GM18511 (cell line): ENCODE data around the gene LRRC75A.
"Not testable (repeated sequence)": the region's sequence is repeated elsewhere in the genome, so short reads cannot be mapped to it uniquely, and the experiment has no call there.

Experiments used
- ATAC-seq: cut with Tn5 transposase; IDR thresholded peaks from one replicate; pipeline ENCODE4 v1.9.1; 2021; ENCODE audit warnings: mild to moderate bottlenecking, moderate library complexity; ENCODE audit not compliant: unreplicated experiment

Gene LRRC75A

GRCh38 chr17:16455997-16456741 lies 35.8 kb downstream of the LRRC75A start:
- ATAC-seq: no peak

- no peak for ATAC-seq
Observed at GRCh38 chr17:16453493-16453851, 38.5 kb downstream of the LRRC75A start.

- ATAC-seq: not testable (repeated sequence)
Observed at GRCh38 chr17:16452268-16452667, 39.7 kb downstream of the LRRC75A start.

DNA sequence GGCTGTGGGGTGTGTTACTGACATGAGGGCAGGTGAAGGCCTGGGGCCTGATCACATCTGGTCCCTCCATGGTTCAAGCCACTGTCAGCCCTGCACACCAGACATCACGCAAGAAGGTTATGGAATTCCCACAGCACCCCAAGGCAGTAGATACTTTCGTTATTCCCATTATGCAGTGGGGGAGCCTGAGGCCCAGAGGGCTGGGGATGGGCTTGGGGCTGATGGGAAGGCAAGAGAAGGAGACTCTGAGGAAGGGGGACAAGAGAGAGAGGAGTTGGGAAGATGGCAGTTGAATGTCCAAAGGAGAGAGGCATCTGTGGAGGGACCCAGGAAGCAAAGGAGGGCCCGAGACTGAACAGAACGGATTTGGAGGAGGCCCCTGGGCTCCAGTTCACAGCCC lies 42.0 kb downstream of the LRRC75A start:
- ATAC-seq: no peak

- no peak for ATAC-seq
Observed at GRCh38 chr17:16449121-16449570, 42.8 kb downstream of the LRRC75A start.

GRCh38 chr17:16448490-16448889 lies 43.5 kb downstream of the LRRC75A start:
- no peak for ATAC-seq

DNA sequence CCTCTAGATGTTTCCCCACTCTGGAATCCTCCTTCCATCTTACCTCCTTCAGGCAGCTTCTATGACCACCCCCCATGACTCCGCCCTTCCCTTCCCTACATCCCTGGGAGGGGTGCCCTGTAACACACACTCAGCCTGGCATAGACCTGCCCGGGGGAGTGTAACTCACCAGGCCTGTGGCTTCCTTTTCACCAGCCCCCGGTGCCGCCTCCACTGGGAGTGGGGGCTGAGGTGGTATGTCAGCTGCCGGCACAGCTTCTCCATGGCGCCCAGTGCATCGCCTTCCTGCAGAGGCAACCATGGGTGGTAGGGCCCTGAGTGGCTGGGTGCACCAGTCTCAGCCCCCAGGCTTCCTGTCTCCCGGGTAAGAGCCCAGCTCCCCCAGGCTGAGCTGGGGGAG lies 44.3 kb downstream of the LRRC75A start:
- ATAC-seq: no peak

- no peak for ATAC-seq
Observed at GRCh38 chr17:16446338-16446983, 45.5 kb downstream of the LRRC75A start.

- ATAC-seq: no peak
Observed at GRCh38 chr17:16444258-16444886, 47.6 kb downstream of the LRRC75A start.

DNA sequence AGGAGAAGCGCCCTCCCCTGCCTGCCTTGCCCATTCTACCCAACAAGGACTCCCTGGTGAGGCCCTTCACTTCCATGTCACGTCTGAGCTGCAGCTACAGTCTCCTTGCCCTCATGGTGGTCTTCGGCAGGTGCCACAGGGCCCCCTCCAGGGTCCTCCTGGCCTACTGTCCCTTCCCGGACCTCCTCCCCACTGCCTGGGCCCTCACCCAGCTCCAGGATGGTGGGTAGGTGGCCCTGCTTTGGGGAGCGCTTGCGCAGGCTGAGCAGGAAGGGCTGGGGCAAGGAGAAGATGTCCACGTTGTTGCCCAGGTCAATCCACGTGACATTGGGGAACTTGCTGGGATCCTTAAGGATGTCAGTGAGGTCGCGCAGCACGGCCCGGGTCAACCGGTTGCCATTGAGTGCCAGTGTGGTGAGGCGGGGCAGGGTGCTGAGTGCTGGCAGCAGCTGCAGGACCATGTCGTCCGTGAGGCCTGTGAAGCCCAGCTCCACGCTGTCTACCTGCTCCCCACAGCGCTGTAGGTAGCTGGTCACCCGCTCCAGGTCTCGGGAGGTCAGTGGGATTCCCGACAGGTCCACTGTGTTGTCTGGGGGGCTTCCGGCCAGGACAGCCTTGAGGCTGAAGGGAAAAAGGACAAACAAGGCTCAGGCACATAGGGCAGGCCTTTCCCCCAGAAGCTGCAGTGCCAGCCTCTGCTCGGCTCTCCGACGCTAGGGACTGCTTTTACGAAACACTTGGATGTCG lies 48.3 kb downstream of the LRRC75A start:
- ATAC-seq: no peak

DNA sequence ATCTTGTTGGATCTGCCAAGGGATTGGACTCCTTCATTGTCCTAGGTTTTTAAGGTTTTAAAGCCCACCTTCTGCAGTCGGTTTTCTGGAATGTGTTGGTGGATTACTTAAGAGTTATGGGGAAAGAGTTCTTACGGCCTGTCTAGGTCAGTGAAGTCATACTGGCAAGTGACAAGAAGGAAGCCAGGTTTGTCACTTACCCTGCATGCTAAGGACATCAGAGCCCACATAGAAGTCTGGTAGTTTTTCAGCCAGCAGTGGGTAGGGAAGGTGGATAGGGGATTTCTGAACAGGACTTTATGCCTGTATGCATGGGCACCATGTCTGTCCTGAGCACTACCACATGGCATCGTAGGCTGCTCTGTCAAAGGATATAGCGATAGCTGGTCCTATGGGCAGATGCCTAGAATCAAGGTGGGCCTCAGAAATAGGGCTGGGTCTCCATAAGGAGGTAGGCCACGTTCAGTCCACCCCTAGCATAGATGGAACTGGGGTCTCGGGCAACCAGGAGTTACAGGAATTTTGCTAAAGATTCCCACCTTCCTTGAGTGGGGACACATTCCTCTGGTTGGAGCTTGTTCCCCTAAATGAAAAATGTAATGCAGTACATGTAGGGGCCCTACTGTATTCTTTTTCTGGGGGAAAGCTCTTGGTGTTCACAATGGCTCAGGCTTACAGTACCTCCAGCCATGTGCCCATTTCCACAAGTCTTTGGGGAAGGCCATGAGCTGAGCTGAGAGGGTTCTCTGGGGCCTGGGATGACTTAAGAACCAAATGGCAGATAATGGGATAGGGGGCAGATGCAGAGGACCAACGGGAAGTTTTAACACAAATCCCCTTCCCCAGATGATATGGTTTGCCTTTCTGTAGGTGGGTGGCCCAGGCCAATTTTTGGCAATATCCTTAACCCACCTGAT lies 49.1 kb downstream of the LRRC75A start:
- no peak for ATAC-seq

DNA sequence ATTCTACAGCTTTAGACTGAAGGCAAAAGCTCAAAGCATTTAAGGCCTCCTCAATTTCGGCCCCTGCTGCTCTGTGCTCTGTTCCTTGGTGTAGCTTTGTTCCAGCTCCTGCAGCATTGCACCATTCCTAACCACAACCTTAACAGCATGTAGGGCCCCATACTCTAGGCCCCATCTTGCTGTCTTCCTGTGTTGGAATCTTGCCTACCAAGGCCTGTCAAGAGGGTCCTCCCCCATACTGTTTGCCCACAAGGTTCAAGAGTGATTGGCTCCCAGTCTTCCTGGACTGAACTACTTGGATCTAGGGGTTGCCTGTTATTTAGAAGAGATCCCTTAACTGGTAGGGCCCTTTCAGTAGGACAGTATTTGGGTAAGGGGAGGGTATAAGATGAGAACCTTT lies 49.9 kb downstream of the LRRC75A start:
- ATAC-seq: no peak

DNA sequence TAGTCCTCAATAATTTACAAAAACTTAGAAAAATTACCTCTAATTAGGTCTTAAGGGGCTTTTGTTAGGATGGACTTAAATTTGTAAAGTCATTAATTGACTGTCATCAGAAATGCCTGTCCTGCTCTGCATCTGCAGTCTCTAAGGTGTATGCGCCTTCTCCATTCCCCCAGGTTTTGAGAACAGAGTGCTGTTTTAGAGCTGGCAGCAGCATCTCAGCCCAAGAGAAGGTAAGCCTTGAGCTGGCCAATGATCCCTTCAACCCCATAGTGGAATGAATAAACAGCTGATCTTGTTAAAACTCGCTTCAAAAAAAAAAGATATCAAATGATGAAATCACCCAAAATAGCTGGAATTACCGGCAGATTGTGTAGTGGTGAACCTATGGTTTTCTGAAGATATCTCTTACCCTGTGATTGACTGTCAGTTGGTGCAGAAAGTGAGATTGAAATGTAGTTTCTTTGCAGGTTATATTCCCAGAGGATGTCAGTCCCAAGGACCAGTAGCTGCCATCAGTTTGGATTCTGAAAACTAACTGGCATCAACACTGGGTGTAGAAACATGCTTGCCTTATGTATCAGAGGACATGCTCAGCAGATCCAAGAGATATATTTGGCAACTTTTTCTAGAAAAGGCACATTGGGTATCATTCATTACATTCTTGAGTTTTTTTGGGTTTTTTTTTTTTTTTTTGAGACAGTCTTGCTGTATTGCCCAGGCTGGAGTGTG lies 50.9 kb downstream of the LRRC75A start:
- ATAC-seq: no peak

GRCh38 chr17:16440354-16440753 lies 51.6 kb downstream of the LRRC75A start:
- not testable (repeated sequence) for ATAC-seq

GRCh38 chr17:16439811-16440351 lies 52.1 kb downstream of the LRRC75A start:
- ATAC-seq: no peak

DNA sequence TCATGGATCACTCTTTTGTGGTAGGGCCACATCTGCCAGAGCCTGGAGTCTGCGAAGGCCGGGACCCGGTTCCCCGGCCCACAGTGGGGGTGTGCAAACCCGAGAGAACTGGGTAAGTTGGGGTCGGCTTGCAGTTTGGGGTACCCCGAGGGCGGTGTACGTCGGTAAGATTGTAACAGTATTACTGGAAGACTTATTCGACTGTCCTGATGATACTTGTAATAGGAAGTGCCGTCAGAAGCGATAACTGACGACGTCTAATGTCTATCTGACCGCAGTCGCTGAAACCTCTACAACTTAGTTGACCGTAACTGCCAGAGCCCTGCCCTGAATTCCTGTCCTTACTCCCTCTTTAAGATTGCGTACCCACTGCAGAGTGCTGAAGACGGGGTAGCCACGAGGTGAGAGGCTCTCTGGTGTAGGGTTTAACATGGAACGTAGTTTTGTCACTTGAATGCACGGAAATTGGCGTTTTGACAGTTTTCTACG lies 52.6 kb downstream of the LRRC75A start:
- ATAC-seq: no peak

- ATAC-seq: peak; percentile 85
Observed at GRCh38 chr17:16438557-16439302, 53.3 kb downstream of the LRRC75A start.

DNA sequence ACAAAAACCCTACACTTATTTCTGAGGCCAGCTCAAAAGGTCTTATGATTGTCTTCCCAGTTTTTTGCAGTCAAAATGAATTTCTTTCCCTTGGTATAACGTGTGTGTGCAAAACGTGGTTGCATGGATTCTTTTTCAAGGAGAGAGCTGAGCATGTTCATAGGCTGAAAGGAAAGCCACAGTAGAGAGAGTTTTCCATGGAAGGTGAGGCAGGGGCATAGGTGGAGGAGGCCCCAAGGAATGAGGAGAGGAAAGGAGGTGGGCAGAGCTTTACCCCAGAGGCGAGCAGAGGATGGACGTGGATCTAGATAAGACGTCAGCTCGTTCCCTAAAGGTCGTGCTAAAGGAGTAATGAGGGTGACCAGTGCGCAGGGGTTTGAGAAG lies 53.8 kb downstream of the LRRC75A start:
- no peak for ATAC-seq

- ATAC-seq: no peak
Observed at GRCh38 chr17:16437083-16437482, 54.9 kb downstream of the LRRC75A start.
